Measurements from ENCODE around the gene RMND1.

Gene RMND1

GRCh38 chr6:151414641-151415260 lies 37.2 kb downstream of the RMND1 start:
- no peak for DNase-seq

GRCh38 chr6:151413372-151414145 lies 38.4 kb downstream of the RMND1 start:
- DNase-seq, result peak; percentile 80

DNA sequence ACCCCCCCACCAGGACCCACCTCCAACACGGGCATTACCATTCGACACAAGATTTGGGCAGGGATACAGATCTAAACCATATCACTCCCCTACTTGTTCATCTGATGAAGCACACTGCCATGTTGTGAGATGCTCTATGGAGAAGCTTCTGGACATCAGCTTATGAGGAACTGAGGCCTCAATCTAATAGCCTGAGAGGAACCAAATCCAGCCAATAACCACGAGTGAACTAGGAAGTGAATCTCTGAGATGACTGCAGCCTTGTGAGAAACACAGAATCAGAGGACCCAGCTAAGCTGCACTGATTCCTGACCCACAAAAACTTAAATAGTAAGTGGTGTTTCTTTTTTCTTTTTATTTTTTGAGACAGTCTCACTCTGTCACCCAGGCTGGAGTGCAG lies 39.0 kb downstream of the RMND1 start:
- DNase-seq, result no peak

DNA sequence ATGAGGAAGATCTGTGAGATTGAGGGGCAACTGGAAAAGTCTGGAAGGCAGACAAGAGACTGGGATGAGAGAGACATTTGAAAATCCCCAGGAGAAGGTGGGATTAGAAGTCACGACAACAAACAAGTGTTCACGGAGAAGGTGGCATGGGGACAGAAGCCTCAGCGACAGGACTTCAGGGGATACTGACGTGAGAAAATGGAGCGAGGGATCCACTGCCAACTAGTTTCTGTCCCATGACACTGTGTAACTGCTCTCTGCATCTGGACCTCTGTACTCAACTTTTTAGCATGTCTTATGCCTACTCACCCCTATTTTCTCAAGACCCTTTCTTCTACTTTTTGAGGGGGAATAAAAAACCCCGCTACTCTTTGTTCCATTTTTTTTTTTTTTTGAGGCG lies 42.2 kb downstream of the RMND1 start:
- no peak for DNase-seq

GRCh38 chr6:151409260-151409659 lies 42.7 kb downstream of the RMND1 start:
- DNase-seq, result no peak

- no peak for DNase-seq
Measured at GRCh38 chr6:151408858-151409257, 43.1 kb downstream of the RMND1 start.

GRCh38 chr6:151403919-151404308 lies 48.0 kb downstream of the RMND1 start:
- DNase-seq, result no peak

GRCh38 chr6:151402228-151402627 lies 49.7 kb downstream of the RMND1 start:
- DNase-seq, result no peak

DNA sequence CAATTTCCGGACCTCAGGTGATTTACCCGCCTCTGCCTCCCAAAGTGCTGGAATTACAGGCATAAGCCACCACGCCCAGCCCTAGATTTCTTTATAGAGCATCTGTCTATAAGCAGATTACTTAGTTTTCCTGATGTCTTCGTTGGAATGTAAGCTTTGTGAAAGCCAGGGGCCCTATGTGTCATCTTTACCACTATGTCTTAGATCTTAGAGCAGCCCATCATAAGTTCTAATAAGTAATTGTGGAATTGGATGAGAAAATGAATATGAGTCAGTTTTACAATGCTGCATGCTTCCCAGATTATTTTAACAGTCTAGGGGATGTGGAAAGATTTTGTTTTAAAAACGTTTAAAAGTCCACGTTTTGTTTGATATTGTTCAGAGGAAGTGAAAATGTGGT lies 51.5 kb downstream of the RMND1 start:
- no peak for DNase-seq

DNA sequence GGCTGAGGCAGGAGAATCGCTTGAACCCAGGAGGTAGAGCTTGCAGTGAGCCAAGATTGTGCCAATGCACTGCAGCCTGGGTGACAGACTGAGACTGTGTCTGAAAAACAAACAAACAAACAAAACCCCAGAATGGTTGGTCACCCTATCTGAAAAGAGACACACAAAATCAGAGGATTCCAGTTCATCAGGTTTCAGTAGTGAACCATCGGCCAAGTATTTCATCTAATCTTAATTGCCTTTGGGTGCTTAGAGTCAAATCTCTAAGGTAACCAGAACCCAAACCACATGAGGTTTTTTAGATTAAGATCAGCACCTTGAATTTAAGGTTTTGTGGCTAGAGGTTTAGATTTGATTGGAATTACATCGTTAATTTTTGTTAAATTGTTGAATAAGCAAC lies 52.2 kb downstream of the RMND1 start:
- no peak for DNase-seq

DNA sequence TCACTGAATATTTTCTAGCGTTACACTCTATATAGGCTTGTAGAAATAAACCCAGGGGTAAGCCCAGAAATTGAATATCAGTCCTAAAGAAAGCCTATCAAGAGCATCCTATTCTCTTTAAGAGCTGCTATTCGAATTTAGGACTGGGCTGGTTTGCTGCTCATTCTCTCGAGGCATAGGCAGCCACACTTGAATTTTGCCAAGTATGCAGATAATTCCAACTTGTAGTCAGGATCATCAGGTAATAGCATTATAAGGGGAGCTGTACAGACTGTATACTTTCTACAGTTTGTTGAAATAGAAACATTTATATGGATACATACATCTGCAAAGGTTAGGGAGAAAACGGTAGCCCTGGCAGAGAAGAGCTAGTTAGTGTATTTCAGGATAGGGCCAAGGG lies 58.5 kb downstream of the RMND1 start:
- DNase-seq, result no peak

DNA sequence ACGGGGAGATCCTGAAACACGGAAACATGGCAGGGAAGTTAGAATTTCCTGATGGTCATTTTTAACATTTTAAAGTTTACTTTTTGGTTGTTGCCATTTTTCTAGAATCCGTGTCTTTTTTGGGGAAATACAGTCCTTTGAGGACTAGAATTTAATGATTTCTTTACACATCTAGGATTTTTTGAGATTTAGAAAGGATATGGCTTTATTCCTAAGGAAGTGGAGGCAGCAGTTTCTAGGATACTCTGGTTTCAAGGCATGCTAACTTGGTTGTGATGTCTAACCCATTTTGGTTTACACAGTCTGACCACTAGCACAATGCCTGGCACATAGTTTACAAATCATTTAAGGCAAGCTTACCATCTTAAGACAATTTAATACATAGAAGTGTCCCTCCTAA lies 59.5 kb downstream of the RMND1 start:
- no peak for DNase-seq

DNA sequence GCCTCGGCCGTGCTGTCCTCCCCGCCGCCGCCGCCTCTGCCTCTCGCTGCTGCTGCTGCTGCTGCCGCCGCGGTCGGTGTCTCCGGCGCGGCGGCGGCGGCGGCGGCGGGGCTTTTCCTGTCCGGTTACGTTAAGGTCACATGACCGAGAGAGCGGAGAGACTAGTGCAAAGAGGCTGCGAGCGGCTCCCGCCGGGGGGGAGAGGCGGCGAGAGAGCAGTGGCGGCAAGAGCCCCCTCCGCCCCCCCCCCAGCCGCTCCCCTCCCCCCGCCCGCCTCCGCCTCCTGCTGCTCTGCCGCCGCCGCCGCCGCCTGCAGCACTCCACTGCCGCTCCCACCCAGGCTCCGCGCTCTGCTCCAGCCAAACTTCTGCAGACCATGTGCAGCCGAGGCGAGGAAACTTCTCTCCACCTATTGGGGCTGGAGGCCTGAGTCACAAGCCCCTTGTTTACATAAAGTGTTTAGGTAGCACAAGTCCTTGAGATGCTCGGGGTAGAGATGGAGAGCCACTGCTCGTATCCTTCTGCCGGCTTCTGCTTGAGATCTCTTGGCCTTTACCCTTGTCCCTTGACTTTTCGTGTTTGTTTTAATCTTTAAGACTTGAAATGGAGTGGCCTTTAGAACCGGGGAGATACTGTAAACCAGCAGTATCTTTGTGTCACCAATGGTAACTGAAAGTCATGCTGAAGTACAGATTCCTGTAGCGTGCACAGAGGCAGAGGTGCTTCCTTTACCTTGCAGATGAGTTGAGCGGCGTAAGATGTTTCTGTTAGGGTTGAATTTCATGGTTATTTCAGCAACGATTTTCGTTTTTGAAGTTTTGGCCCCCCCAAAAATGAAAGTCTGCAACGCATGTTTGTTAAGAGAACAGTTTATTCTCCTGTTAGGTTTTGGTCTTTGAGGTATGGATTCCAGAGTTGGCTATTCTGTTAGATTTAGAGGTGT lies 60.2 kb downstream of the RMND1 start, which contains the start of gene ZBTB2:
Gene ZBTB2 (minus strand): TSS at position 89 of the 943 bp plus-strand sequence. CDS start 17,922 bp downstream, outside the sequence.
- peak; percentile 65 for DNase-seq

DNA sequence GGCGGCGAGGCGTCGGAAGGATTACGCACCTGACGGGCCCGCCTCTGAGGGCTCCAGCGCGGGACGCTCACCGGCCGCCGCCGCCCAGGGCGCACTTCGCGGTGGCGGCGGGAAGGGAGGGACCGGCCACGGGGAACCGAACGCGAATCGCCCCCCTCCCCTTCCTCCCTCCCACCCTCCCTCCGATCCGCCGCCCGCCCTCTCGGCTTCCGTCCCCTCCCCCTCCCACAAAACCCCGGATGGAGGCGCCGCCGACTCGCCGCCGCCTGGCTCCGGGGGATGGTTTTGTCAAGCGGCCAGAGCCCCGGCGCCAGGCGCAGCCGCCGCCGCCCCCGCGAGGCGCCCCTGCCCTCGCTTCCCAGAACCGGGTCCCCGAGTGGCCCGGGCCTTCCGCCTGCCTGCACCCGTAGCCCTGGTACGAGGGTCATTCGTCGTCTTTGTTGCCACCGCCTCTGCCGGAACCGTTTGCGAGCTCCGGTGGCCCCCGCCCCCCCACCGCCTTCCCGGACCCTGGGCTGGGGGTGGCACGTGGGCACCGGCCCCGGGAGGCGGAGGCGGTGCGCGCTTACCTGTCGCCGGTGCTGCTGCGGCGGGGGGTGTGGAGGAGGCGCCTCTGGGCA lies 61.0 kb downstream of the RMND1 start:
- peak; percentile 79 for DNase-seq

- DNase-seq, result peak; percentile 99
Measured at GRCh38 chr6:151390276-151390850, 61.6 kb downstream of the RMND1 start.

GRCh38 chr6:151389618-151390275 lies 62.2 kb downstream of the RMND1 start:
- no peak for DNase-seq

DNA sequence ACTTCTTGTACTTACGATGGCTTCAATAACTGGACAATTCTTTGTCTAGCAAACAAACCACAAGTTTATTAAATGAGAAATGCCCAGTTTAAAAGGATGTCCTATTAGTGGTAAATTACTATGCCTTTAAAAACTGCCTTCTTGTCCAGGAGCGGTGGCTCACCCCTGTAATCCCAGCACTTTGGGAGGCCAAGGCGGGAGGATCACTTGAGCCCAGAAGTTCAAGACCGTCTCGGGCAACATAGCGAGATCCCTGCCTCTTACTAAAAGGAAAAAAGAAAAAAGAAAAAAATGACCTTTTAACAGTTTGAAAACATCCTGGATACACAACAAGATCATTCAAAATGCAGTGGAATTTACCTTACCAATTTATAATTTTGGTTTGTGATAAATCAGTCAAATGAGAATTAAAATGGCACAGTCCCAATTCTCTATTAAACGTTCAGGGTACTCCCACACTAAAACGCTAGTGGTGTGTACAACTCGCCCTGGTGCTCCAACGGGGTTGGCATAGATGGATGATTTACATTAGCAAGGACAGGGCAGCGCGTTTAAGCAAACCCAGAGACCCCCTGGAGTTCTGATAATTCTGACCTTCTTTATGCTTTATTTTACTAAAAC lies 62.8 kb downstream of the RMND1 start:
- peak; percentile 7 for DNase-seq

DNA sequence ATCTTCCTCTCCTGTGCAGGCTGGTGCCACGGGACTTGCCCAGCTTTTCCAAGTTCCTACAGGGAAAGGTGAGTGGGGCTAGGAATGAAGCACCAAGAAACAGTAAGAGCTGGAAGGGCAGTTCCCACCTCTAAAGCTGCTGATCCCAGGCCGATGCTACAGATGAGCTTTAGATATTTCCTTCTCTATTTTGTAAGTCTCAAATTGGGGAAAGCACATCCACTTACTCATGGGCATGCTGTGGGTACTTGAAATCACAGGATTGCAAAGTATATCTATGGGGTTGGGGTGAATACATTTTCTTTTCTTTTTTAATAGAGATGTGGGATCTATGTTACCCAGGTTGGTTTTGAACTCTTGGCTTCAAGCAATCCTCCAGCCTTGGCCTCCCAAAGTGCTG lies 63.7 kb downstream of the RMND1 start:
- no peak for DNase-seq

DNA sequence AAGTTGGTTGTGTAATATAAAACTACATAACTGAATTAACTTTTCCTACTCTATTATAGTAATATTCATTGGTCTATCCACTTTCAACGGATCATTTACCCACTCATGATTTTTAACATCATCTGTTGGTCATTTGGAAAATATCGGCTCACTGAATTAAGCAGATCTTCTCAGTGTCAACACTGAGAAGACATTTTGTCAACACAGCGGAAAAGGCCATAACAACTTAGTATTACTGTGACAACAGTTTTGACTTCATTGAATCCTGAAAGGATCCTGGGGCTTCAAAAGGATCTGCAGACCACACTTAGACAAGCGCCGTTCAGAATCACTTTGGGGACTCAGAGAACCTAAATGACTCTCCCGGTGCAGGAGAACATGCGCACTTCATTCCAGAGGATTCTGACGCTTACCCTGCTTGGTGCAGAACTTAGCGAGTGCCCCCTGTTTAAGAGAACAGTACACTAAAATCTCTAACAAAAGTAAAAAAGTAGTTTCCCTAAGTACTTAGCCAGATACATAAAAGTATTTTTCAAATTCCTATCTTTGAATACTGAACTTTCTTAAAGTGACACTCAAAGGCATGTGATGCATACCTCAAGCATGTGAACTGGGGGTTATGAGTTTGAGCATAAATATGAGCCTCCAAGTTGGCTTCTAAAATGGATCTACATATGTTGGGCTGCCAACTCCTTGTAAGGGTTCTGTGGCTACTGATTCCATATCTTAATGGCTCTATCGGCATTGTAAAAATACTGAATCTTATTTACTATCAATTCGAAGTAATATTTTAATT lies 64.6 kb downstream of the RMND1 start:
- no peak for DNase-seq

GRCh38 chr6:151385177-151385576 lies 66.7 kb downstream of the RMND1 start:
- DNase-seq, result no peak

DNA sequence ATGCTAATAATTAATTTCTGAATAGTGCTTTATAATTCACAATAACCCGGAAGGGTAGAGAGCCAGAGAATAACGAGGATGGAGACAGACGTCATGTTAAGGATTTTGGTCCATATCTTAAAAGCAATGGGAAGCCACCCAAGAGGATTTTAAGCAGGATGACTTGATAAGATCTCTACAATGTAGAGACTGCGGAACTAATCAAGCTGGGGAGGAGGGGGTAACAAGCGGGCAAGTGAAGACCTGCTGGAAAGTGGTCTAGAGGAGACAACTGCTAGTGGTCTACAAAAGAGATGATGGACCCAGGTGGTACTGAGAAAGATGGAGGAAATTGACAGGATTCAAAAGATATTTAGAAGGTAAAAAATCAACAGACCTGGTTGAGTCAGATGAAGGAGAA lies 67.8 kb downstream of the RMND1 start:
- no peak for DNase-seq

Data from central memory CD4-positive, alpha-beta T cell (primary cell).